NCI-H146 (cell line): Measurements from ENCODE around the gene VPS45.
"Not testable (repeated sequence)": the region's sequence is repeated elsewhere in the genome, so short reads cannot be mapped to it uniquely, and the experiment has no call there.

Experiments
- DNase-seq: peaks from one replicate; lab custom pipeline; 2025; lab: John Stamatoyannopoulos, UW

VPS45 gene

GRCh38 chr1:150159550-150159949 is 92.0 kb downstream of the VPS45 start:
- DNase-seq = no peak

GRCh38 chr1:150160964-150161621 is 93.5 kb downstream of the VPS45 start:
- no peak for DNase-seq

- DNase-seq = peak; percentile 8
Measured at GRCh38 chr1:150161747-150162581, 94.4 kb downstream of the VPS45 start.

- no peak for DNase-seq
Measured at GRCh38 chr1:150162582-150162861, 94.9 kb downstream of the VPS45 start.

- peak; percentile 92 for DNase-seq
Measured at GRCh38 chr1:150162862-150163706, 95.5 kb downstream of the VPS45 start.

GRCh38 chr1:150164224-150164623 is 96.6 kb downstream of the VPS45 start:
- DNase-seq = no peak

GRCh38 chr1:150164779-150165178 is 97.2 kb downstream of the VPS45 start:
- no peak for DNase-seq

GRCh38 chr1:150165622-150166612 is 98.3 kb downstream of the VPS45 start:
- peak; percentile 48 for DNase-seq

GRCh38 chr1:150168960-150169601 is 101.5 kb downstream of the VPS45 start:
- DNase-seq = peak; percentile 60

- no peak for DNase-seq
Measured at GRCh38 chr1:150171801-150172200, 104.2 kb downstream of the VPS45 start.

- DNase-seq = no peak
Measured at GRCh38 chr1:150173141-150173585, 105.6 kb downstream of the VPS45 start.

- no peak for DNase-seq
Measured at GRCh38 chr1:150176593-150176992, 109.0 kb downstream of the VPS45 start.

- DNase-seq = no peak
Measured at GRCh38 chr1:150178548-150178947, 111.0 kb downstream of the VPS45 start.

GRCh38 chr1:150179867-150180266 is 112.3 kb downstream of the VPS45 start:
- DNase-seq = no peak

GRCh38 chr1:150180474-150180873 is 112.9 kb downstream of the VPS45 start:
- DNase-seq = no peak

GRCh38 chr1:150182247-150182646 is 114.7 kb downstream of the VPS45 start:
- DNase-seq = no peak

GRCh38 chr1:150183061-150183460 is 115.5 kb downstream of the VPS45 start:
- DNase-seq = no peak

- DNase-seq = no peak
Measured at GRCh38 chr1:150185481-150185880, 117.9 kb downstream of the VPS45 start.

- DNase-seq = not testable (repeated sequence)
Measured at GRCh38 chr1:150186438-150186788, 118.8 kb downstream of the VPS45 start.

- peak; percentile 49 for DNase-seq
Measured at GRCh38 chr1:150186789-150187559, 119.4 kb downstream of the VPS45 start.
